CD1c-positive myeloid dendritic cell (primary cell): ENCODE measurements around the gene PARP15.
"Not testable (repeated sequence)": the region's sequence is repeated elsewhere in the genome, so short reads cannot be mapped to it uniquely, and the experiment has no call there.

Experiments
- DNase-seq: peaks from one replicate; pipeline ENCODE4 v3.0.0-alpha.2; 2016; ENCODE audit errors: extremely low spot score

PARP15 gene

GRCh38 chr3:122577409-122578031 is at the start of gene PARP15:
PARP15 (plus strand) TSS chr3:122577650; CDS start chr3:122577668, 18 bp downstream.
- DNase-seq: peak; percentile 16

DNA sequence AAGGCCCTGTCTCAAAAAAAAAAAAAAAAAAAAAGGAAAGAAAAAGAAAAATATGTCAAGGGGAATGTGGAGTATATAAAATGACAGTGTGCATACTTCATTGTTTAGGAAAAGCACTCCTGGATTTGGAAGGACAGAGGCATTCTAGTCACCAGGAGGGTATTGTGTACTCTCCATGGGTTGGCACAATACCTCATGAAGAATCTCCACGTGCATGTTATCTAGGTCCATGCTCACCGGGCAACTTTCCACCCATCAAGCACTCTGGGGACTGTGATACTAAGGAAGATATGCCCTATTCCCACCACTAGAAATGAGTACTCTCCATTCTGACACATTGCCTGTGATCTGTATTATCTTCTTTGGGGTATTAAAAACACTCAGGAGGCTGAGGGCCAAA is 47.3 kb upstream of the PARP15 start:
- DNase-seq: no peak

GRCh38 chr3:122533480-122533879 is 44.0 kb upstream of the PARP15 start:
- no peak for DNase-seq

GRCh38 chr3:122533931-122534334 is 43.5 kb upstream of the PARP15 start:
- peak; percentile 23 for DNase-seq

DNA sequence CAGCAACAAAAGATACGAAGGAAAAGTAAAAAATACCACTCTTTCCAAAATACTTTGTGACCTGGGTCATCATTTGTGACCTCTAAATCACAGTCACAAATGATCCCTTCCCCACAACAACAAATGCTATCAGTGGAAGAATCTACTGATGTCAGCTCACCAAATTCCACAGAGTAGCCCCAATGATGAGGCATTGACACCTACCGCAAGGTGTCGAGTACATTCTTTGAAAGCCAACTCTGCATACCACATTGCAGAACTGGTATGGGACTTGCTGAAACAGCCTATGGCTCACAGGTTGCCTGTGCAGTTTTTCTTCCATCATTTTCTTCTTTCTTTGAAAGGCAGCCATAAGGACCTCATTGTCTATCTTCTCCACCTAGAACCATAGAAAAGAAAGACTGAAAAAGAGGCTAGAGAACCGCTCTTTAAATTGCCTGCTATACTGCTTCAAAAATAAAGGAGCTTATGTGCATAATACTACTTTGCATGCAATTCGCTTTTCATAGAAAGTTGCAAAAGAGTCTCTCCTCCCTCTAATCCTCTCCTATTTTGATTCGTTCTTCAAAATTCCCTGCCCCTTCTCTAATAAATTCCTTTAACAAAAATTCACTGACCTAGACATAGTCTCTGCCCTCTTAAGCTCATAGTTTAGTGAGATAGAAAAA is 41.4 kb upstream of the PARP15 start:
- no peak for DNase-seq

DNA sequence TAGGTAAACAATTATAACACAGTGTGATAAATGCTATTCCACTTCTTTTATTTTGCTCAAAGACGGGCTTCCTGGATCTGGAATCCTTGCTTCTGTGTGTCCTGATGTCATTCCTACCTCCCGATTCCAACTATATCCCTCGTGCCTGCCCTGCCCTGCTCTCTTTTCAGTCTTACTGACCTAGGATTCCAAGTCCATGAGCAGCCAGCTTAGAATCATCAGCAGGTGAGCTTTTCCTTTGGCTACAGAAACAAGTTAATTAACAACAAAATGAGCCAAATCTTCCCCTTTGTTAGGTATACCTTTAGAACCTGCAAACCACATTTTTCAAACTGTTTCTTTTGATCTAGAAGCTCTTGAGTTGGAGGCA is 40.8 kb upstream of the PARP15 start:
- no peak for DNase-seq

GRCh38 chr3:122538956-122539490 is 38.4 kb upstream of the PARP15 start:
- DNase-seq: peak; percentile 32

- DNase-seq: no peak
Observed at GRCh38 chr3:122546151-122546550, 31.3 kb upstream of the PARP15 start.

GRCh38 chr3:122548076-122548475 is 29.4 kb upstream of the PARP15 start:
- DNase-seq: no peak

- no peak for DNase-seq
Observed at GRCh38 chr3:122548619-122549018, 28.8 kb upstream of the PARP15 start.

- DNase-seq: no peak
Observed at GRCh38 chr3:122553171-122553570, 24.3 kb upstream of the PARP15 start.

DNA sequence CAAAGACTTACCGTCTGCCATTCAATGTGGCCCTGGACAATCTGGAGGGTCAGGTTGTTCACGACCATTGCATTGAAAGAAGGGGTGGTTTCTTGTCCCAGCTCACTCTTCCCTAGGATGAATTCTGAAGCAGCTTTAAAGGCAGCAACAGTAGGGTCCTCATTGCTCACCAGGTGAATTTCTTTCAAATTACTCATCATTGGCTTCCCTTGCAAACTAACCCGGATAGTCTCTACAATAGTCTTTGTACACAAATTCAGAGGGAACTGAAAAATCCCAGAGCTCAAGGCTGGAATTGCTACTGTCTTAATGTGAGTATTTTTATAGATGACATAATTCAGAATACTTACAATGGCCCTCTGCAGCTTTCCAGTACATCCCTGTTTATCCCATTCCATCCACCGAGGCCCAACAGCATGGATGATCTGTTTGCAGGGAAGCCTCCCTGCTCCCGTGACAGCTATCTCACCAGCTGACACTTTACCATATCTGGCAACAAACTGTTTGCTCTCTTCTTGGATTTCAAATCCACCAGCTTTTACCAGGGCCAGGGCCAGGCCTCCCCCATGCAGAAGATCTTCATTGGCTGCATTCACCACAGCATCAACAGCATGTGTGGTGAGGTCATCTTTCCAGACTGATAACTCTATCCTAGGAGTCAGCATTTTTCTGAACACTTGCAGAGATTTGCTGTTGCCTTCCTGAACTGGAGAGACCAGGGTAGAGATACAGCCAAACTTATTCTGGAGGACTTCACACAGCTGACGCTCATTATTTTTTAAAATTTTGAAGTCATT is 22.0 kb upstream of the PARP15 start:
- DNase-seq: no peak

DNA sequence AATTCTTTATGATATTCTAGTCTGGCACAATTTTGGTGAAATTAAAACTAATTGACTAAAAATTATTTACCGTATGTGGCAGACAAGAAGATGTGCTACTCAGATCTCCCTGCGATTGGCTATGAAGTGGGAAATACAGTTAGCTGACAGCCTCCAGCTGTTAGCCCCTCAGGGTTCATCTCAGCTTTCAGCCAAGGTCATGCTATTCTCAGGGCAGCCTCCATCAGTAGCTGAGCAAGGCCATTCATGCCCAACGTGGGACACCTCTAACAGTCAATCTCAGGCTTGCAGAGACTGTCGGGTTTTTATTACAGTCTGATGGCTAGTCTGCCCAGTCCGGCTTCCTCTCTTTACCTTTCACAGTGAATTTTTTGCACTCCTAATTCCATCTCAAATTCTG is 20.1 kb upstream of the PARP15 start:
- DNase-seq: no peak

GRCh38 chr3:122558605-122559004 is 18.8 kb upstream of the PARP15 start:
- no peak for DNase-seq

- DNase-seq: no peak
Observed at GRCh38 chr3:122559906-122560305, 17.5 kb upstream of the PARP15 start.

DNA sequence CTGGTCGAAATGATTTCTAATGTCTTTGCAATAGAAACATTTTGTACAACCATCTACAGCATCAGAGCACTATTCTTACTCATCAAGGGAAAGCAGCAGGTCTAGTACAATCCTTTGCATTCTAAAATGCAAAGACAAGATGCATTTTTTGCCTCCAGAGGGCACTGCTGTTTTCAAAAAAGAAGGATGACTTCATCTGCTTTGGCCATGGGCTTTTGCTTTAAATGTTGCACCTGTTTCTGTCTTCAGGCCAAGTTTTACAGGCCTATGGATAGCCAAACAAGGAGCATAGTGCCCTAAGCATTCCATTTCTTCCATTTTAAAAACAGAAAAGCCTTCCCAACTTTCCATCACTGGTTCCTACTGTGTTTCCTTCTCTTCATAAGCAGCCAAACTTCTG is 16.8 kb upstream of the PARP15 start:
- DNase-seq: peak; percentile 74

DNA sequence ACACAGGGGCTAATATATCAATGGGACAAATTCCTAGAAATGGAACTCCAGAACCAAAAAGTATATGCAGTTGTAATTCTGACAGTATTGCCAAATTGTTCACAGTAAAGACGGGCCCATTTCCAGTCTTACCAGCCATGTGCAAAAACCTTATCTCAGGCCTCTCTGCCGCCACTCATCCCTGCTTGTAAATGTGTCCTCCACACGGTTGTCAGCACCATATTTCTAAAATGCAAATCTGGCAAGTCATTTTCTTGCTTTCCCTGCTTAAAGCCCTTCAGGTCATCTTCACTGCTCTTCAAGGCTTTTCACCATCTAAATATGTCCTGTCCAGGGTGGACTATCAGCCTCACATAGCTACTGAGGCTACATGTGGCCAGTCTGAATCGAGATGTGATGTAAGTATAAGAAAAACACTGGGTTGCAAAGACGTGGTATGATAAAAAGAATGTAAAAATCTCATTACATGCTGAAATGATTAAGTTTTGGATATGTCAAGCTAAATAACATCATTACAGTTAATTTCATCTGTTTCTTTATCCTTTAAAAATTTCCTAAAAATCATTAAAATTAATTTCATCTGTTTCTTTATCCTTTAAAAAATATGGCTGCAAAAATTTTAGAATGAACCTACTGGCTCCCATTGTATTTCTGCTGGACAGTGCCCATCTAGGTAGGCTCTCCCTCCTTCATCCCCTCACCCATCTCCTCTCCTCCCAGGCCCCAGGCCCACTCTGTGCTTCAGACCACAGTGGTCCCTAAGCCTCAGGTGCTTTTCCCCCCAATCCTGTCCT is 14.3 kb upstream of the PARP15 start:
- no peak for DNase-seq

GRCh38 chr3:122563717-122564025 is 13.8 kb upstream of the PARP15 start:
- peak; percentile 11 for DNase-seq

- DNase-seq: peak; percentile 88
Observed at GRCh38 chr3:122564155-122564912, 13.1 kb upstream of the PARP15 start, which contains the start of the genes DTX3L and PARP9. DTX3L (plus strand) TSS chr3:122564338; CDS start chr3:122564427, 89 bp downstream. PARP9 (minus strand) TSS chr3:122564300; CDS start chr3:122559620, 4,680 bp downstream.

GRCh38 chr3:122568131-122568530 is 9.3 kb upstream of the PARP15 start:
- DNase-seq: not testable (repeated sequence)

DNA sequence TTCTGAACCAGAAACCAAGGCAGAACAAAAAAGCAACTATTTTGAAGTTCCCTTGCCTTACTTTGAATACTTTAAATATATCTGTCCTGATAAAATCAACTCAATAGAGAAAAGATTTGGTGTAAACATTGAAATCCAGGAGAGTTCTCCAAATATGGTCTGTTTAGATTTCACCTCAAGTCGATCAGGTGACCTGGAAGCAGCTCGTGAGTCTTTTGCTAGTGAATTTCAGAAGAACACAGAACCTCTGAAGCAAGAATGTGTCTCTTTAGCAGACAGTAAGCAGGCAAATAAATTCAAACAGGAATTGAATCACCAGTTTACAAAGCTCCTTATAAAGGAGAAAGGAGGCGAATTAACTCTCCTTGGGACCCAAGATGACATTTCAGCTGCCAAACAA is 8.7 kb upstream of the PARP15 start:
- DNase-seq: no peak
